ENCODE data around the gene NKX2-2.
A peak's percentile ranks its signal among the peaks of the same experiment; 100 is the strongest.

Gene NKX2-2

DNA sequence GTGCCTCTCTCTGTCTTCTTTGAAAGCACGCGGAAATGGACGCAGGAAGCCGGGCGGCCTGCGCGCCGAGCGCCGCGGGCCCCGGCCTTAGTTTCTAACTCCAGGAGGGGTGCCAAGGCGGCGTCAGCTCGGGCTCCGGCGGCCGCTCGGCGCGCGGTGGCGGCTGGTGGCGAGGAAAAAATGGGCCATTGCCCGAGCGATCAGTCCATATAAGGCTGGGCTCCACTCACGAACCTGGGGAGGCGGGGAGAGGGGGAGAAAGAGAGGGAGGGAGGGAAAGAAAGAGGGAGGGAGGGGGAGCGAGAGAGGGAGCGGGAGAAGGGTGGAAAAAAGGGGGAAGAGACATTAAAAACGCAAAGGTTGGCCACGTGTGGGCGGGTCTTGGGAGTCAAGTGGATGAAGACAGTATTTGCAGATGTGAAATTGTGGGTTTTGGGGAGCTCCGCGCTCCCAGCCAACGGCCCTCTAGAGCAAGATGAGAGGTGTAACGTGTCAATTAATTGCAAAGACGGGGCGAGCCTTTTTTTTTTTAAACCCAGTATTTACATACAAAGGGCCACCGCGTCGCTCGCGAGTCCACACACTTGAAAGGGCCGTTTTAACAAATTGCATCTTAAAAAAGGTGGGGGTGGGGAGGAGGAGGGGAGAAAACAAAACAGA lies at the start of gene NKX2-2:
TSS of gene NKX2-2 (minus strand) at position 184 of the 660 bp plus-strand sequence. CDS start 395 bp downstream, outside the sequence.
- DNase-seq (ENCODE audit: low spot score): no peak

DNA sequence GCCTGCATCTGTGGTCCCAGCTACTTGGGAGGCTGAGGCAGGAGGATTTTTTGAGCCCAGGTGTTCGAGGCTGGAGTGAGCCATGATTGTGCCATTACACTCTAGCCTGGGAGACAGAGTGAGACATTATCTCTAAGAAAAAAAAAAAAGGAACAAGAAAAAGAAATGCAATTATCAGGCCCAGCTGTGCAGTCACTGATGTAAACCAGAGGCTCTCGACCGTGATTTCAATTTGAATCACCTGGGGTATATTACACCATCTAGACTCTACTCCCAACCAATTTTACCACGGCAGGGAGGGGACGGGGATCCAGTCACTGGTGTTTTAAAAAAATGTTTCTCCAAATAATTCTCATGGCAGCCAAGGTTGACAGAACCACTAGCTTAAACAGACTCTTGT lies 48.8 kb upstream of the NKX2-2 start:
- no peak for DNase-seq (ENCODE audit: low spot score)

DNA sequence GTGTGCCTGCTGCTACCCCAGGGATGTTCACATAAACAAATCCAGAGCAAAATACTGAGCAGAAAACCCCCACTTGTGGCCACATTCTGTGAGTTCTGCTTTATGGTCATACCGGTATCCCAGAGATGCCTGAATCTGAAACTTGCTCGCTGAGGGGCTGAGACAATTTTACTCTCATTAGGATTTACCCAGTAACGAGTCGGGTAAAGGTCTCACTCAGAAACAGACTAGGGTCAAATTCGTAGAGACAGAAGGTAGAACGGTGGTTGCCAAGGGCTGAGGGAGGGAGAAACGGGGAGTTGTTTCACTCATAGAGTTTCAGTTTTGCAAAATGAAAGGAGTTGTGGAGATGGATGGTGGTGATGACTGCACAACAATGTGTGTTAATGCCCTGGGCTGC lies 45.4 kb upstream of the NKX2-2 start:
- DNase-seq (ENCODE audit: low spot score): no peak

DNA sequence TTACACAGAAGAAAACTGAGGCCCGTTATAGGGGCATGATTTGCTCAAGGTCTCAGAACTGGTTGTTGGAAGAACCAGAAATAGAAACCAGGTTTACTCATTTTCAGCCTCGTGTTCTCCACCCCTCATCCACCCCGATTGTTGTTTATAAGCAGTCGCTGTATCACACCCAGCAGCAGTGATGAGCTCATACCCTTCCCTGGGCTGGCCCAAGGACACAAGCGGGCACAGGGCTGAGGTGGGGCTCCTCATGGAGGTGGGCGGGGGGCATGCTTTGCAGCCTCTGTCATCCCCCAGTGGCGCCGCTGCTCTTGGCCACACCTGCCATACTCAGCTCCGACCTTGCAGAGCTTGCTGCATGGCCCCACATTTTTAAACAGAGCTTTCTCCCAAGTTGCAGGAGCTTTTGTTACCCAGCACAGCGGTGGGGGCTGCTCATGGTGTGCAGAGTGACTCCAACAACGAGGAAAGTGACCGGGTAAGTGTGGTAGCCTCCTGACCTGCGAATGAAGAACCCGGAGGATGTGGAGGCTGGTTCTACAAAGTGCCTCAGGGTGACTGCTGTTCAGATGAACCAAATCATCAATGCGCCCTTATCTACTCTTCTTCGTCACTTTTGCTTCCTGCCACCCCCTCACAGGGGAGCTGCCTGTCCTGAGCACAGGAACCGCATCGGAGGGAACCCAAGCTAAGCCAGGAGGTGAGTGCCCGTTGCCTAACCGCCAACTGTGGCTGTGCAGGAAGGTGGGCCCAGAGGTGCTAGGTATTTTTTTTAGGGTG lies 43.6 kb upstream of the NKX2-2 start:
- DNase-seq (ENCODE audit: low spot score): peak; percentile 42

DNA sequence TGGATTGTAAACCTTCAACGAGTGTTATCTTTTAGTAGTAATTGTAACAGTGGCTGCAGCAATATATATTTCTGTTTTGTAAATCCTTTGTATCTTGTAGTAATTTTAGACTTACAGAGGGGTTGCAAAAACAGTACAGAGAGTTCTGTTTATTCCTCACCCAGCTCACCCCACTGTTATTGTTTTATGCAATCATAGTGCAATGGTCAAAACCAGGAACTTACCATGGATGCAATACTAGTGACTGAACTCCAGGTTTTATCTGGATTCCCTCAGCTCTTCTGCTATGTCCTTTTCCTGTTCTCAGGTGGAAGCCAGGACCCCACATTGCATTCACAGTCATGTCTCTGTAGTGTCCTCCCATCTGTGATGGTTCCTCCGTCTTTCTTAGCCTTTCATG lies 42.5 kb upstream of the NKX2-2 start:
- no peak for DNase-seq (ENCODE audit: low spot score)

DNA sequence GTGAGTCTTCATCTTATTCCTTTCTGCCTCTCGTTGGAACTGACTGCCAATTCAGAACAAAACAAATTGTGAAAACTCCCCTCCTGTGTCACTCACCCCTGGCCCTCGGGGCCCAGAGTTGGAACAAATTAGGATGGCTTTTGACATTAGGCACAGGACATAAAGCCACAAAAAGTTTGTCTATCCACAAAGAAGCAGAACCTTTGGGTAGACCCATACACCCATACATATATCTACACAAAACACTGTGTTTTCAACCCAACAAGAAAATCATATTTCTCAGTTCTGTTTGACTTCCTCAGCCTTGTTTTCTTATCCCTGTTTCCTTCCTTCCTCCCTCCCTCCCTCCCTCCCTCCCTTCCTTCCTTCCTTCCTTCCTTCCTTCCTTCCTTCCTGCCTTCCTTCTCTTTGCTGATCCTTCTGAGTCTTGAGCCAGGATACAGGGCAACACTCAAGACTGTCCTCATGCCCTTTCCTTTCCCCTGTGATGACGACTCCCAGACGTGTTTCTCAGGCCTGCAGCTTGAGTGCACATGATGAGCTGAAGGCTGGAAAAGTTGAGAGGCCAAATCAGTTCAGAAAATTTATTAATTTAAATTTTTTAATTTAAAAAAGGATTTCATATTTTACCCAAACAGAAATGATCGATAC lies 41.7 kb upstream of the NKX2-2 start:
- DNase-seq (ENCODE audit: low spot score): no peak

DNA sequence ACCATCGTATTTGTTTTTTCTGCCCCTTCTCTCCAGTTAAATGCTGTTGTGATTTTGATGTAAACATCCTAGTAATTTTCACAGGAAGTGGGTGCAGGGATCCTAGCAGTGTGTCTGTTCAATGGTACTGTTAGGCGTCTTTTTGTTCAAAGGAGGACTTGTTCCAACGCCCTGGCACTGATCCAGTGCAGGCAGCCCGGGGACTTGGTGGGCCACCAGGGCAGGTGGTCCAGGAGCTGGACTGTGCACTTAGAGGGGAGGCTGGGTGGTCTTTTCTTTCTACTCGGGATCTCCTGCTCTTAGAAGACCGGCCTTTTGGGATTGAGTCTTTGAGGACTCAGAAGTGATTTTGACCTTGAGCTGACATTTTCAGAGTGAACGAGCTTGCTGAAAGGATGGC lies 41.1 kb upstream of the NKX2-2 start:
- no peak for DNase-seq (ENCODE audit: low spot score)

DNA sequence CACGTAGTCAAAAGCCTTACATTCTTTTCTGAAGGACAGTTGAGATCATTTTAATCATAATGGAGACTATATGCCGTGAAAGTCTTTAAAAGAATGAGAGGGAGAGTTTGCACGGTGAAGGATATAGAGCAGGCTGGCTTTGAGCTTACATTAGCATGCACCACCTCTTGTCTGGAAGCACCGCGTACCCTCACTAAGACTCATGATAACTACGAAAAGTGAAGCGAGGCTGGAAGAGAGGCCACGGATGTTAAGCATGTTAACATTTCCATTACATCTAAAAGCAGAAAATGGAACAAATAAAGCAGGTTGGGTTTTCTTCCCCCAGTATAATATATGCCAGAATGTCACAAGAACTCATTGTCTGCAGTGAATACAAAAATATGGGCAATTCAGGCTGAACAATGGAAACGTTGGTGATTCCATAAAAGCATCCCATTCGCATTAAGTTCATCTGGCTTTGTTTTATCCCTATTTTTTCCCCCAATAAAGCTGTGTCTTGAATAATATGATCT lies 40.6 kb upstream of the NKX2-2 start:
- DNase-seq (ENCODE audit: low spot score): no peak

DNA sequence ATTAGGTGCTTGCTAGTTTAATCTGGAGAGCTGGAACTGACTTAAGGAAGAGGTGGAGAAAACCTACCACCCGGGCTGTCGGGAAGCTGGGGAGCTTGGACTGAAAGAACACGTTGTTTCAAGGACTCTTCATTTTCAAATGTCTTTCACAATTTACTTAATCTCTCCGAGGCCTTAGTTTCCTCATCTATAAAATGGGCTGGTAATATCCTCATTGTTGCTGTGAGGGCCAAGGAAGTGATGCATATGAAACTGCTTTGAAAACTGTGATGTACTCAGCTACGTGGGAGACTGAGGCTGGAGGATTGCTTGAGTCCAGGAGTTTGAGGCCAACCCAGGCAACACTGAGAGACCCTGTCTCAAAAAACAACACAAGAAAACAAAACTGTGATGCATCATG lies 36.7 kb upstream of the NKX2-2 start:
- DNase-seq (ENCODE audit: low spot score): no peak

DNA sequence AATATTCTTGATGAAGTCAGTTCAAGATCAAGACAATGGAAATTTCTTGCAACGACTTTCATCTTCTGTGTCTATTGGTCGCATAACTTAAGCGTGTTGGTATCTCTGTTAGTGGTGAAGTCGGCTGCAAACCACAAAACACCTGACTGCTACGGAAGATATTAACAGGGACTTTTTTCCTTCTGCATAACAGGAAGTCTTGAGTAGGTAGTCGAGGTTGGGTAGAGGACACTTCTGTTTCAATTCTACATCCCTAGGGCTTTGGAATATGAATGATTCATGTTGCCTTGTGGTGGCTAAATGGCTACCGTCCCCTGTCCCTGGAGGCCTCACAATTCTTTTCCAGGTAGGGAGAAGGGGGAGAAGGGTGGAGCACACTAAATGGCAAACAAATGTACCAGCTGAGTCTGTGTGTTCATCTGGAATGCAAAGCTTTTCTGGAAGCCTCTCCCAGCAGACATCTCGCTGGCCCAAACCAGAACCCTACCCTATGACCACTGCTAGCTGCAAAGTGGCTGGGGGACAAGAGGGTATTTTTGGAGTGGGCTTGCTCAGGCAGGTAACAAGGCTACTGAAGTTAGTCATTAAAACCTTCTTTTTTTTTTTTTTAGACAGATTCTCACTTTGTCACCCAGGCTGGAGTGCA lies 34.6 kb upstream of the NKX2-2 start:
- peak; percentile 19 for DNase-seq (ENCODE audit: low spot score)

DNA sequence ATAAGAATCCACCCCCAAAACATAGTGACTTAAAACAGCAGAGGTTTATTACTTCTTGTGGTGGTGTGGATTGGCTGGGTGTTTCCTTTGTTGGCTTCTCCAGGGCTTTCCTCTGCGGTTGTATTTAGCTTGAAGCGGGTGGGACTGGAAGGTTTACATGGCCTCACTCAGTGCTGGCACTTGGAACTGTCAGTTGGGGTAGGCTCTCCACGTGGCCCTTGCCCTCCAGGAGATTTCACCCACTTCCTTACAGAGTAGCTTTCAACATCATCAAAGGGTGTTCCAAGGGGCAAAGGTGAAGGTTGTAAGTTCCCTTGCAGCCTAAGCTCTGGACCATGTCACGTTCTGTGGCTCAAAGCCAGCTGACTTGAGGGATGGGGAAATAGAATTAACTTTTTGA lies 32.5 kb upstream of the NKX2-2 start:
- DNase-seq (ENCODE audit: low spot score): no peak

DNA sequence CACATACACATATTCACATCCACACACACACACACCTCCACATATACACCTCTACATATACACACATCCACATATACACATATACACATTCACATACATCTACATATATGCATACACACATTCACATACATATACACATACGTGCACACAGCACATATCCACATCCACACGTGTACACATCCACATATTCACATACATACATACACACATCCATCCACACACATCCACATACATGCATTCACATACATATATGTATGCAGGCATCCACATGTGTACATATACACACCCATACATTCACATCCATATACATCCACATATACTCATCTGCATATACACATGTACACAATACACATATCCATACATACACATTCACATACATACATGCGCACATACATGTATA lies 25.6 kb upstream of the NKX2-2 start:
- no peak for DNase-seq (ENCODE audit: low spot score)

DNA sequence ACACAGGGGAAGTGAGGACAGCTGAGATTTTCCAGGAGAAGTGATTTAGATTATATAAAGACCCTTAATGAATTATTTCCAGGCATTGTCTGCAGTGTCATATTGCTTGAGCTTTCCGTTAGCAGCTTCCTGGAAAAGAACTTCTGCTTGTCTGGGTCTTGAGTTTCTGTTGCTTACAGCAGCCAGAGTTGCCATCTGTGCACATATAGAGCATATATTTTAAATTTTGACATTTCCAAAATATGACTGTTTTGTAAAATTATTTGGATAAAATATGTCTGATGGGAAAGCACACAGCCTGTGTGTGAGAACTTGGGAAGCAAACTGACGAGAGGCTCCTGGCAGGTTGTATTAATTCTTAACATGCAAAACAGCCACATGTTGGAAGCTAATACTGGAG lies 21.0 kb upstream of the NKX2-2 start:
- DNase-seq (ENCODE audit: low spot score): no peak

DNA sequence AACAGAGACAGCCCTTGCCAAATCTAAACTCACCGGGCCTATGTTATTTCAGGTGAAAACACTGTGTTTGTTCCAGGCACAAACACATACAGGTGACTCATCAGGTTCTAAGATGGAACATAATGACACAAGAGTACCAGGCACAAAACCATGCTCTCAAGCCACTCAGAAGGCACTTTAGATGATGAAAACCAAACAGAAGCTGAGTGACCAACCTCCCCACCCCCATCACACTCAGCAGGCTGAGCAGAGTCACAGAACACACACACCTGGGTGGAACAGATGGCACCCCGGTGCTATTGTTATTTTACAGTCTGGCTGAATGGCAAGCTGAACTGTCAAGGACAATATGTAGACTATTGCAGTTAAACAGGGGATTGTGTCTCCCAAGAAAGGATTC lies 20.6 kb upstream of the NKX2-2 start:
- no peak for DNase-seq (ENCODE audit: low spot score)

DNA sequence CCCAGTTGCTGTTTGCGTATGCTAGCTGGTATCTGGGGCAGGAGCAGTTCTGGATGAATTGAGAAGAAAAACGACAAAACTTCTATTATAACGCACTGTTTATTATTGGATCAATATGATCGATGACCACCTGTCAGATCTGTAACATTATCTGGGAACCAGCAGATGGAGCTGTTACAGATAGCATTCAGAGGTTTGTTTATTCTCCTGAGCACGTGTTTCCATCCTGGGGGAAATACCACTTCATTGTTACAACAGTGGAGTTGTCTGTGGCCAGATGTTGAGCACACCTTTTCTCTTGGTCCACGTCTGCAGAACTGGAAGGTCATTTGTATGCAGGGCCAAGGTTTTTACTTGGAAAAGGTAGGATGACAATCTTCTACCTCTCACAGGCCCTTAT lies 16.0 kb upstream of the NKX2-2 start:
- peak; percentile 62 for DNase-seq (ENCODE audit: low spot score)

DNA sequence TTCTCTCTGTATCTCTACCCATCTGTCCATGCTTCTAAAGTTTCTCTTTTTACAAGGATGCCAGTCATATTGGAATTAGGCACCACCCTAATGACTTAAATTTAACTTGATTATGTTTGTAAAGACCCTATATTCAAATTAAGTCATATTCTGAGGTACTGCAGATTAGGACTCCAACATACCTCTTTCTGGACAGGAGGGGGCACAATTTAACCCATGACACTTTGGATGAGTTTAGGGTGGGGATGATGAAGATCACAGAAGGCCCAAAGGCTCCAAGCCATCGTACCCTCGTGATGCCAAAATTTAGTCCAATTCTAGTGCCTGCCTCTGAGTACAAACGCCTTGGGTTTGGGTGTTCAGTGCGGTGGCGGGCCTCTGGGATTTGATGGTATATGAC lies 15.0 kb upstream of the NKX2-2 start:
- DNase-seq (ENCODE audit: low spot score): no peak

DNA sequence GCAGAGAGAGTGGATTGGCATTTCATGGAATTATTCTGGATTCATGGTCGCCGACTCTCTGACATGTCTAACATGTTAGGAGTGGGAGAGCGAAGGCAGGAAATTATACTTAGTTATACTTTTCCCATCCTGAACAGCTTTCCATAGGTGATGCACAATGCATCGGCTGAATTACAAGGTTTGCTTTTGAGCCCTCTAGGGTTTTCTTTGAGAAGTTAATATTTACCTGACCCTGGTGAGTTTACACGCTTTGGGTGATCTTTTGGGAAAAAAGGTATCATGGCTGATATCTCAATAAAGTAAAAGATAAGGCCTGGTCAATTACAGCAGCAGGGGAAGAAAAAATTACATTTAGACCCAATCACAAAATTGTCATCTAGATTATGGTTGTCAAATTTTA lies 14.0 kb upstream of the NKX2-2 start:
- no peak for DNase-seq (ENCODE audit: low spot score)

DNA sequence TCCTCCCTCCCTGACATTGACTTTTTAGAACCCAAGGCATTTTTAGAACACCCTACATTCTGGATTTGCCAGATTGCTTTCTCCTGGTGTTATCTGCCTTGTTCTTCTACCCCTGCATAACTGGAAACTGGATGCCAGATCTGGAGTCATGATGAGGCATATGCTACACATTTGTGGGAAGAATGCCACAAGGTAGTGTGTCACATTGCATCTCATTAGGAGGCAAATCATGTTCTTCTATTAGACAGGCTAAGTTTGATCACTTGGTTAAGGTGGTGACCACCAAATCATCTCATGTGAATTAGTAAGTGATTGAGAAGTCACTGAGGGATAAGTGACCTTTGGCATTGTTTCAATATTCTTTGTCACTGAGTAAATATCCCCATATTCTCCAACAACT lies 12.9 kb upstream of the NKX2-2 start:
- no peak for DNase-seq (ENCODE audit: low spot score)

DNA sequence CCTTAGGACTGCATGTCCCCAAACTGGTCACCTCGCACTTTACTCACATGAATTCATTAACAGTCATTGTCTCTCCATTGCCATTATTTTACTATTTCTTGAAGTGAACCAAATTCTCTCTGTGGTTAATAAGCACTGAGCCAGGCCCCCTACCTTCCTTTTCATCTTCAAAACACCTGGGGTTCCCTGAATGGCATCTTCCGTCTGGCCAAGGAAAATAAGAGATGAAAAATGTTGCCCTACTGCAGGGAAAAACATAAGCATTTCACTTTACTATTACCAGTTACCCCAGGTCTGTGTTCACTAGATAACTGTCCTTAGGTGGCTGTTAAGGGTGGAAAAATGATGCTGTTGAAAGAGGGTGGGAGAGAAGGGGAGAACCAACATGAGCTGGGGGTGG lies 10.0 kb upstream of the NKX2-2 start:
- no peak for DNase-seq (ENCODE audit: low spot score)

DNA sequence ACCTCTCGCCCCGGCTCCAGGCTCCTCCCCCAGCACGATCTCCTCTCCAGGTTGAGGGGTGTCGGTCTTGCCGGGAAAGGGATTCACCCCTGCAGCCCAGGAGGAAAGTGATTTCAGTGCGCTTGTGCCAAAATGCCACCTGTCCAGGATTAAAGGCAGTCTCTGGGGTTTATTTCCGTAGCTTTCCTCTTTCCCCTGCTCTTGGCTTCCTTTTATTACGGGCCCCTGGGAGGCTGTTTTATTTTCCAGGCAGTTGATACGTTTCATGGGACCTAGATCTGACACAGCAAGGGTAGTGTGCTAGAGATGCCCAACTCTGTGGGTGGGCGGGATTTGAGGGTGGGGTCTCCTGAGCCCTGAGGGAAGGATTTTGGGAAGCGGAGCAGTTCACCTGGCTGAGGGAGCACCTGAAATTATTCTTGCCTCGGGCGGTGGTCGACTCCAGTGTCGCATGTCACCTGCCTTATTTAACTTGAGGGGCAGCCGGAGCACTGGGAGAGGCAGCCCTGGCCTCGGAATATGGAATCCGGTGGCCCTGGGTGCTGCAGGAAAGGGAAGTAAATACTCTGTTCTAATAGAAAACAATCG lies 9.5 kb upstream of the NKX2-2 start:
- DNase-seq (ENCODE audit: low spot score): no peak

DNA sequence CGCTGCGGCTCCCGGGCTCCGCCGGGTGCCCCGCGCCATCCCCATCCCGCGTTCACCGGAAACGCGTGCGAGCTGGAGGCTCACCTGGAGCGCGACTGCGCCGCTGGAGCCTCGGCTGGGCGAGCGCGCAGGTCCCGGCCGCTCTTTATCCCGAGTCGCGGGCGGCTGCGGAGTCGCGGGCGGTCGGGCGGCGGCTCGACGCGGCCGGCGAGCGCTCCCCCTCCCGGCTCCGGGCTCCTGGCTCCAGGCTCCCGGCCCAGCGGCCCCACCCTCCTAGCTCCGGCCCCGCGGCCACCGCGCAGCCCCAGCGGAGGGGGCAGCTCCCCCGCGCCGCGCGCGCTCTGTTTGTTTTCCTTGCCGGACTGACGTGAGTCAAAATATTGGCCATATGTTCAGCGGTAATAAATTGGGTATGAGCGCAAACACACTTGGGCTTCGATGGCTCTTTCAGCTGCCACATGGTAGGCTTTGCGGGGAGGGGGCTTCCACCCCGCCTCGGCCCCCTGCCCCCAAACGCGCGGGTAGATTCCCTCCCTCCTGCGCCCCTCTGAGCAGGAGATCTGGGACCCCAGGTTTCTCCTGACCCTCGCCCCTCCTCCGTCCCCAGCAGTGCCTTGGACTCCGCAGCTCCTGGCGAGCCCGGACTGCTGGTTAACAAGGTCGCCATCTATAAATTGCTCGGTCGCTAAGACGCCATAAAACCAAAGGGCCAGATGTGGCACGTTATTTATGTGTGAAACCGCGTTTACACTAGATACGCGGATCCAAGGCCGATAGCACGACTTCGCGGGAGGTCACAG lies 8.8 kb upstream of the NKX2-2 start:
- DNase-seq (ENCODE audit: low spot score): peak; percentile 30

Measured in SW480 (cell line).